ENCODE measurements around the gene CLEC4C.

- TF ChIP-seq CTCF (IDR thresholded peaks at IDR 0.05) = no peak
- TF ChIP-seq POLR2A (IDR thresholded peaks at IDR 0.05) = no peak
These were observed 23.2 kb downstream of the CLEC4C start for GRCh38 chr12:7723926-7724325.

Data from vagina (tissue), 2 donors.